HEK293 (cell line): Measurements from ENCODE around the gene CEP295NL.

ENCODE experiments used
- BCL11B ChIP-seq: fragments of 450-650 bp; formaldehyde crosslinking; IDR thresholded peaks from 2 replicates; pipeline ENCODE4 v1.5.1; 2016; ENCODE audit warnings: low read depth, missing biosample characterization, missing genetic modification characterization
- FEZF1 ChIP-seq: fragments of 450-650 bp; formaldehyde crosslinking; IDR thresholded peaks from 2 replicates; pipeline ENCODE4 v1.5.1; 2016; ENCODE audit warnings: missing biosample characterization, missing genetic modification characterization
- GLI4 ChIP-seq: fragments of 450-650 bp; formaldehyde crosslinking; IDR thresholded peaks from 2 replicates; pipeline ENCODE4 v1.5.1; 2016; ENCODE audit warnings: missing biosample characterization, missing genetic modification characterization
- GLIS1 ChIP-seq: fragments of 450-650 bp; formaldehyde crosslinking; IDR thresholded peaks from 2 replicates; pipeline ENCODE4 v1.5.1; 2016; ENCODE audit warnings: missing biosample characterization, missing genetic modification characterization
- IKZF3 ChIP-seq: fragments of 450-650 bp; IDR thresholded peaks from 2 replicates; pipeline ENCODE4 v1.5.0; 2018; ENCODE audit warnings: missing biosample characterization, mild to moderate bottlenecking, missing genetic modification characterization, moderate library complexity
- KLF16 ChIP-seq: fragments of 450-650 bp; formaldehyde crosslinking; IDR thresholded peaks from 2 replicates; pipeline ENCODE4 v1.5.1; 2017; ENCODE audit warnings: missing biosample characterization, missing genetic modification characterization
- OSR2 ChIP-seq: fragments of 450-650 bp; formaldehyde crosslinking; IDR thresholded peaks from 2 replicates; pipeline ENCODE4 v1.5.1; 2016; ENCODE audit warnings: missing biosample characterization, missing genetic modification characterization
- PRDM1 ChIP-seq: fragments of 450-650 bp; formaldehyde crosslinking; IDR thresholded peaks from 2 replicates; pipeline ENCODE4; 2016; ENCODE audit warnings: missing biosample characterization, missing genetic modification characterization
- SALL2 ChIP-seq: fragments of 450-650 bp; formaldehyde crosslinking; IDR thresholded peaks from 2 replicates; pipeline ENCODE4 v1.5.0; 2017; ENCODE audit warnings: missing biosample characterization, mild to moderate bottlenecking, missing genetic modification characterization, borderline replicate concordance
- SCRT1 ChIP-seq: fragments of 450-650 bp; formaldehyde crosslinking; IDR thresholded peaks from 2 replicates; pipeline ENCODE4 v1.5.1; 2016; ENCODE audit warnings: missing biosample characterization, missing genetic modification characterization, borderline replicate concordance
- WT1 ChIP-seq: fragments of 450-650 bp; formaldehyde crosslinking; IDR thresholded peaks from 2 replicates; pipeline ENCODE4 v1.5.1; 2016; ENCODE audit warnings: missing biosample characterization, missing genetic modification characterization
- ZEB2 ChIP-seq: fragments of 450-650 bp; formaldehyde crosslinking; IDR thresholded peaks from 2 replicates; pipeline ENCODE4 v1.5.1; 2016; ENCODE audit warnings: missing biosample characterization, missing genetic modification characterization
- ZNF202 ChIP-seq: fragments of 450-650 bp; formaldehyde crosslinking; IDR thresholded peaks from 2 replicates; pipeline ENCODE4 v1.5.1; 2016; ENCODE audit warnings: missing biosample characterization, missing genetic modification characterization, borderline replicate concordance
- ZNF248 ChIP-seq: fragments of 450-650 bp; formaldehyde crosslinking; IDR thresholded peaks from 2 replicates; pipeline ENCODE4 v1.5.1; 2017; ENCODE audit warnings: missing biosample characterization, missing genetic modification characterization
- ZNF266 ChIP-seq: fragments of 450-650 bp; formaldehyde crosslinking; IDR thresholded peaks from 2 replicates; pipeline ENCODE4 v1.5.1; 2016; ENCODE audit warnings: missing biosample characterization, missing genetic modification characterization, low read depth
- ZNF302 ChIP-seq: fragments of 450-650 bp; formaldehyde crosslinking; IDR thresholded peaks from 2 replicates; pipeline ENCODE4 v1.5.1; 2016; ENCODE audit warnings: missing biosample characterization, missing genetic modification characterization, low read depth
- ZNF394 ChIP-seq: fragments of 450-650 bp; formaldehyde crosslinking; IDR thresholded peaks from 2 replicates; pipeline ENCODE4 v1.5.1; 2016; ENCODE audit warnings: missing biosample characterization, missing genetic modification characterization, mild to moderate bottlenecking, moderate library complexity, borderline replicate concordance
- ZNF629 ChIP-seq: fragments of 450-650 bp; formaldehyde crosslinking; IDR thresholded peaks from 2 replicates; pipeline ENCODE4 v1.5.1; 2017; ENCODE audit warnings: missing biosample characterization, missing genetic modification characterization
- ZNF658 ChIP-seq: fragments of 450-650 bp; formaldehyde crosslinking; IDR thresholded peaks from 2 replicates; pipeline ENCODE4; 2016; ENCODE audit warnings: missing biosample characterization, missing genetic modification characterization
- ZNF670 ChIP-seq: fragments of 450-650 bp; formaldehyde crosslinking; IDR thresholded peaks from 2 replicates; pipeline ENCODE4 v1.5.1; 2016; ENCODE audit warnings: missing biosample characterization, missing genetic modification characterization, low read depth
- ZNF707 ChIP-seq: fragments of 450-650 bp; formaldehyde crosslinking; IDR thresholded peaks from 2 replicates; pipeline ENCODE4 v1.5.1; 2016; ENCODE audit warnings: missing biosample characterization, missing genetic modification characterization
- TF ChIP-seq, protein P1 (sequence below): fragments of 450-650 bp; formaldehyde crosslinking; IDR thresholded peaks from 2 replicates; pipeline ENCODE4 v1.5.1; 2017; ENCODE audit warnings: missing biosample characterization, missing genetic modification characterization
- TF ChIP-seq, protein P2 (sequence below): IDR thresholded peaks from 2 replicates; pipeline ENCODE4 v1.6.1; 2011; ENCODE audit warnings: mild to moderate bottlenecking, low read depth, low read length, borderline replicate concordance
- TF ChIP-seq, protein P3 (sequence below): fragments of 450-650 bp; formaldehyde crosslinking; IDR thresholded peaks from 2 replicates; pipeline ENCODE4 v1.5.1; 2016; ENCODE audit warnings: missing biosample characterization, missing genetic modification characterization
- TF ChIP-seq, protein P4 (sequence below): fragments of 450-650 bp; formaldehyde crosslinking; IDR thresholded peaks from 2 replicates; pipeline ENCODE4 v1.5.1; 2016; ENCODE audit warnings: missing biosample characterization, missing genetic modification characterization
- TF ChIP-seq, protein P5 (sequence below): fragments of 450-650 bp; formaldehyde crosslinking; IDR thresholded peaks from 2 replicates; pipeline ENCODE4 v1.5.1; 2017; ENCODE audit warnings: missing biosample characterization, missing genetic modification characterization
- TF ChIP-seq, protein P6 (sequence below): fragments of 450-650 bp; formaldehyde crosslinking; optimal IDR thresholded peaks from 2 replicates; pipeline ENCODE3; 2016; ENCODE audit warnings: missing biosample characterization, mild to moderate bottlenecking, missing genetic modification characterization
- TF ChIP-seq, protein P7 (sequence below): fragments of 450-650 bp; formaldehyde crosslinking; IDR thresholded peaks from 2 replicates; pipeline ENCODE4 v1.5.1; 2016; ENCODE audit warnings: missing biosample characterization, missing genetic modification characterization
- TF ChIP-seq, protein P8 (sequence below): fragments of 450-650 bp; formaldehyde crosslinking; IDR thresholded peaks from 2 replicates; pipeline ENCODE4; 2016; ENCODE audit warnings: missing biosample characterization, missing genetic modification characterization

The CEP295NL gene

DNA sequence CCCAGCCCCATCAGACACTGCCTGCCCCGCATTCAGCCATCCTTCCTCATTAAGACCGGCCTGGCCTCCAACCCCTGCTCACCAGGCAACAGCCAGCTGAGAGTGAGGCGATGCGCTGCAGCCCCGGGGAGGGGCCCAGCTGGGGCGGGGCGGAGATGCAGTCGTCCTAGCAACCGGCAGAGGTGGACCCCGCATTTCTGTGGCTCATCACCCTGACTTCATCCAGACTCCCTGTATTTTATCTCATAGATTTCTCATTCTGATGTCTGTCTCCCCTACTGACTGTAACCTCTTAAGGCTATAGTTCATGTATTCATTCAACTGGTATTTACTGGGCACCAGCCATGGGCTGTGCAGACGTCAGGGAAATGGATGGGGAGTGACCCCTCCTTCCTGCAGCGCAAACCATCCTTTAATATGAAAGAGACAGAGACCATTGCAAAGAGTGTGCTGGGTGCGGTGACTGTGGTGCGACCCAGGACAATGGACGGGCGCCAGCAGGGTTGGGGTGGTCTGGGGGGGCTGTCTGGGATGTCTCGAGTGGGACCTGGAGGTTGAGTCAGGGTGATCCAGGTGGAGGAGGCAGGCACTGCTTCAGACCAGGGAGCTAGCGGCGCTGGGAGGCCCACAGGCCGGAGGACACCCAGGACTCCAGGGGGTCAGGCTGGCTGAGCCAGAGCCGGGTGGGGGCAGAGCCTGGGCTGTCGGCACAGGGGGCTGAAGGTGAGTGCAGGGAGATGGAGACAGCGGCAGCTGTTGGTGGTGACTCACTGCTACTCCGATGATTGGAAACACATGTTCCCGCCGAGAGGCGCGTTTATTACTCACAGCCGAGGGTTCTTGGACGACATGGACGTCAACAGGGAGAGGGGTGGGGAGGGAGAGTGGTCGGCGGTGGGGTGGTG lies 32.7 kb upstream of the CEP295NL start (continued):
- TF ChIP-seq, protein P1, sequence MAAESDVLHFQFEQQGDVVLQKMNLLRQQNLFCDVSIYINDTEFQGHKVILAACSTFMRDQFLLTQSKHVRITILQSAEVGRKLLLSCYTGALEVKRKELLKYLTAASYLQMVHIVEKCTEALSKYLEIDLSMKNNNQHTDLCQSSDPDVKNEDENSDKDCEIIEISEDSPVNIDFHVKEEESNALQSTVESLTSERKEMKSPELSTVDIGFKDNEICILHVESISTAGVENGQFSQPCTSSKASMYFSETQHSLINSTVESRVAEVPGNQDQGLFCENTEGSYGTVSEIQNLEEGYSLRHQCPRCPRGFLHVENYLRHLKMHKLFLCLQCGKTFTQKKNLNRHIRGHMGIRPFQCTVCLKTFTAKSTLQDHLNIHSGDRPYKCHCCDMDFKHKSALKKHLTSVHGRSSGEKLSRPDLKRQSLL (tag by site-specific recombination) = peak; percentile 98
- no peak for TF ChIP-seq ZNF302 (tag by site-specific recombination)
- no peak for TF ChIP-seq ZNF202
- TF ChIP-seq WT1 (tag by site-specific recombination) = peak; percentile 58
- TF ChIP-seq GLI4 = no peak
- no peak for TF ChIP-seq FEZF1 (tag by site-specific recombination)
- TF ChIP-seq BCL11B (tag by site-specific recombination) = 0 out of 2 replicates have a peak, but pooled peaks have one; percentile 14
- peak; percentile 61; the same call in 1 of the 2 replicates for TF ChIP-seq KLF16 (tag by site-specific recombination)
- TF ChIP-seq, protein P2, sequence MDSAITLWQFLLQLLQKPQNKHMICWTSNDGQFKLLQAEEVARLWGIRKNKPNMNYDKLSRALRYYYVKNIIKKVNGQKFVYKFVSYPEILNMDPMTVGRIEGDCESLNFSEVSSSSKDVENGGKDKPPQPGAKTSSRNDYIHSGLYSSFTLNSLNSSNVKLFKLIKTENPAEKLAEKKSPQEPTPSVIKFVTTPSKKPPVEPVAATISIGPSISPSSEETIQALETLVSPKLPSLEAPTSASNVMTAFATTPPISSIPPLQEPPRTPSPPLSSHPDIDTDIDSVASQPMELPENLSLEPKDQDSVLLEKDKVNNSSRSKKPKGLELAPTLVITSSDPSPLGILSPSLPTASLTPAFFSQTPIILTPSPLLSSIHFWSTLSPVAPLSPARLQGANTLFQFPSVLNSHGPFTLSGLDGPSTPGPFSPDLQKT = no peak
- peak; percentile 72; the same call in 1 of the 2 replicates for TF ChIP-seq ZNF394
- TF ChIP-seq SCRT1 (tag by site-specific recombination) = no peak
- peak; percentile 100 for TF ChIP-seq ZNF266 (tag by site-specific recombination)
- no peak for TF ChIP-seq ZNF658 (tag by site-specific recombination)
- no peak for TF ChIP-seq ZNF707
- TF ChIP-seq, protein P3, sequence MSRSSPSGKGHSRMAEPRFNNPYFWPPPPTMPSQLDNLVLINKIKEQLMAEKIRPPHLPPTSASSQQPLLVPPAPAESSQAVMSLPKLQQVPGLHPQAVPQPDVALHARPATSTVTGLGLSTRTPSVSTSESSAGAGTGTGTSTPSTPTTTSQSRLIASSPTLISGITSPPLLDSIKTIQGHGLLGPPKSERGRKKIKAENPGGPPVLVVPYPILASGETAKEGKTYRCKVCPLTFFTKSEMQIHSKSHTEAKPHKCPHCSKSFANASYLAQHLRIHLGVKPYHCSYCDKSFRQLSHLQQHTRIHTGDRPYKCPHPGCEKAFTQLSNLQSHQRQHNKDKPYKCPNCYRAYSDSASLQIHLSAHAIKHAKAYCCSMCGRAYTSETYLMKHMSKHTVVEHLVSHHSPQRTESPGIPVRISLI (tag by site-specific recombination) = no peak
- TF ChIP-seq ZEB2 = peak; percentile 92
- TF ChIP-seq ZNF248 (tag by site-specific recombination) = no peak
- TF ChIP-seq, protein P4, sequence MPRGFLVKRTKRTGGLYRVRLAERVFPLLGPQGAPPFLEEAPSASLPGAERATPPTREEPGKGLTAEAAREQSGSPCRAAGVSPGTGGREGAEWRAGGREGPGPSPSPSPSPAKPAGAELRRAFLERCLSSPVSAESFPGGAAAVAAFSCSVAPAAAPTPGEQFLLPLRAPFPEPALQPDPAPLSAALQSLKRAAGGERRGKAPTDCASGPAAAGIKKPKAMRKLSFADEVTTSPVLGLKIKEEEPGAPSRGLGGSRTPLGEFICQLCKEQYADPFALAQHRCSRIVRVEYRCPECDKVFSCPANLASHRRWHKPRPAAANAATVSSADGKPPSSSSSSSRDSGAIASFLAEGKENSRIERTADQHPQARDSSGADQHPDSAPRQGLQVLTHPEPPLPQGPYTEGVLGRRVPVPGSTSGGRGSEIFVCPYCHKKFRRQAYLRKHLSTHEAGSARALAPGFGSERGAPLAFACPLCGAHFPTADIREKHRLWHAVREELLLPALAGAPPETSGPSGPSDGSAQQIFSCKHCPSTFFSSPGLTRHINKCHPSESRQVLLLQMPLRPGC (tag by site-specific recombination) = peak; percentile 67; the same call in 1 of the 2 replicates
- 0 out of 2 replicates have a peak, but pooled peaks have one; percentile 13 for TF ChIP-seq PRDM1 (tag by site-specific recombination)
- TF ChIP-seq, protein P5, sequence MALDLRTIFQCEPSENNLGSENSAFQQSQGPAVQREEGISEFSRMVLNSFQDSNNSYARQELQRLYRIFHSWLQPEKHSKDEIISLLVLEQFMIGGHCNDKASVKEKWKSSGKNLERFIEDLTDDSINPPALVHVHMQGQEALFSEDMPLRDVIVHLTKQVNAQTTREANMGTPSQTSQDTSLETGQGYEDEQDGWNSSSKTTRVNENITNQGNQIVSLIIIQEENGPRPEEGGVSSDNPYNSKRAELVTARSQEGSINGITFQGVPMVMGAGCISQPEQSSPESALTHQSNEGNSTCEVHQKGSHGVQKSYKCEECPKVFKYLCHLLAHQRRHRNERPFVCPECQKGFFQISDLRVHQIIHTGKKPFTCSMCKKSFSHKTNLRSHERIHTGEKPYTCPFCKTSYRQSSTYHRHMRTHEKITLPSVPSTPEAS (tag by site-specific recombination) = no peak
- peak; percentile 93 for TF ChIP-seq ZNF629
- TF ChIP-seq OSR2 (tag by site-specific recombination) = peak; percentile 46; the same call in 1 of the 2 replicates
- no peak for TF ChIP-seq ZNF670 (tag by site-specific recombination)
- no peak for TF ChIP-seq IKZF3 (tag by site-specific recombination)
- TF ChIP-seq, protein P6, sequence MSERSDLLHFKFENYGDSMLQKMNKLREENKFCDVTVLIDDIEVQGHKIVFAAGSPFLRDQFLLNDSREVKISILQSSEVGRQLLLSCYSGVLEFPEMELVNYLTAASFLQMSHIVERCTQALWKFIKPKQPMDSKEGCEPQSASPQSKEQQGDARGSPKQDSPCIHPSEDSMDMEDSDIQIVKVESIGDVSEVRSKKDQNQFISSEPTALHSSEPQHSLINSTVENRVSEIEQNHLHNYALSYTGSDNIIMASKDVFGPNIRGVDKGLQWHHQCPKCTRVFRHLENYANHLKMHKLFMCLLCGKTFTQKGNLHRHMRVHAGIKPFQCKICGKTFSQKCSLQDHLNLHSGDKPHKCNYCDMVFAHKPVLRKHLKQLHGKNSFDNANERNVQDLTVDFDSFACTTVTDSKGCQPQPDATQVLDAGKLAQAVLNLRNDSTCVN (tag by site-specific recombination) = peak; percentile 23
- TF ChIP-seq GLIS1 (tag by site-specific recombination) = peak; percentile 99
- TF ChIP-seq, protein P7, sequence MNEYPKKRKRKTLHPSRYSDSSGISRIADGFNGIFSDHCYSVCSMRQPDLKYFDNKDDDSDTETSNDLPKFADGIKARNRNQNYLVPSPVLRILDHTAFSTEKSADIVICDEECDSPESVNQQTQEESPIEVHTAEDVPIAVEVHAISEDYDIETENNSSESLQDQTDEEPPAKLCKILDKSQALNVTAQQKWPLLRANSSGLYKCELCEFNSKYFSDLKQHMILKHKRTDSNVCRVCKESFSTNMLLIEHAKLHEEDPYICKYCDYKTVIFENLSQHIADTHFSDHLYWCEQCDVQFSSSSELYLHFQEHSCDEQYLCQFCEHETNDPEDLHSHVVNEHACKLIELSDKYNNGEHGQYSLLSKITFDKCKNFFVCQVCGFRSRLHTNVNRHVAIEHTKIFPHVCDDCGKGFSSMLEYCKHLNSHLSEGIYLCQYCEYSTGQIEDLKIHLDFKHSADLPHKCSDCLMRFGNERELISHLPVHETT (tag by site-specific recombination) = peak; percentile 81
- TF ChIP-seq, protein P8, sequence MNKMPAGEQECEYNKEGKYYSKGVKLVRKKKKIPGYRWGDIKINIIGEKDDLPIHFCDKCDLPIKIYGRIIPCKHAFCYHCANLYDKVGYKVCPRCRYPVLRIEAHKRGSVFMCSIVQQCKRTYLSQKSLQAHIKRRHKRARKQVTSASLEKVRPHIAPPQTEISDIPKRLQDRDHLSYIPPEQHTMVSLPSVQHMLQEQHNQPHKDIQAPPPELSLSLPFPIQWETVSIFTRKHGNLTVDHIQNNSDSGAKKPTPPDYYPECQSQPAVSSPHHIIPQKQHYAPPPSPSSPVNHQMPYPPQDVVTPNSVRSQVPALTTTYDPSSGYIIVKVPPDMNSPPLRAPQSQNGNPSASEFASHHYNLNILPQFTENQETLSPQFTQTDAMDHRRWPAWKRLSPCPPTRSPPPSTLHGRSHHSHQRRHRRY = no peak
- TF ChIP-seq SALL2 (tag by site-specific recombination) = no peak
